Karpas-422 (cell line): ENCODE measurements around the gene HSPBAP1. TPM values are rescaled to one million over a fixed set of nuclear protein-coding genes. Genes with fewer than 3 reads are reported as not detected.

ENCODE experiments used
- DNase-seq: peaks from one replicate; pipeline ENCODE4 v3.0.0-alpha.2; 2015
- H2AFZ ChIP-seq: fragments of 200-600 bp; sonication (generic); 2 replicates; pipeline ENCODE4 v1.6.1; 2014; ENCODE audit warnings: antibody characterized with exemption, low read length, mixed read lengths
- H3K27ac ChIP-seq: fragments of 200-600 bp; sonication (generic); 2 replicates; pipeline ENCODE4 v1.5.1; 2014; ENCODE audit warnings: mild to moderate bottlenecking, low read length, moderate library complexity
- H3K27me3 ChIP-seq: fragments of 200-600 bp; sonication (generic); 2 replicates; pipeline ENCODE4 v1.6.1; 2014; ENCODE audit warnings: low read length, mixed read lengths
- H3K36me3 ChIP-seq: fragments of 200-600 bp; sonication (generic); 2 replicates; pipeline ENCODE4 v1.6.1; 2014; ENCODE audit warnings: low read length, mixed read lengths; ENCODE audit not compliant: insufficient read depth
- H3K4me1 ChIP-seq: fragments of 200-600 bp; sonication (generic); 2 replicates; pipeline ENCODE4 v1.6.1; 2014; ENCODE audit warnings: mild to moderate bottlenecking, low read length, mixed read lengths
- H3K4me2 ChIP-seq: fragments of 200-600 bp; sonication (generic); 2 replicates; pipeline ENCODE4 v1.6.1; 2014; ENCODE audit warnings: low read length, low read depth, mild to moderate bottlenecking; ENCODE audit not compliant: poor library complexity, severe bottlenecking
- H3K4me3 ChIP-seq: fragments of 200-600 bp; sonication (generic); 2 replicates; pipeline ENCODE4 v1.5.1; 2014; ENCODE audit warnings: mild to moderate bottlenecking, antibody characterized with exemption, low read length, mixed read lengths
- H3K79me2 ChIP-seq: fragments of 200-600 bp; sonication (generic); 2 replicates; pipeline ENCODE4 v1.6.1; 2014; ENCODE audit warnings: mild to moderate bottlenecking, low read length, mixed read lengths
- H3K9ac ChIP-seq: fragments of 200-600 bp; sonication (generic); 2 replicates; pipeline ENCODE4 v1.6.0; 2014; ENCODE audit warnings: low read length
- H3K9me2 ChIP-seq: fragments of 200-600 bp; sonication (generic), shearing (Covaris generic); replicated peaks from 2 replicates; pipeline ENCODE4 v1.6.0; 2014; ENCODE audit warnings: mild to moderate bottlenecking, low read length, moderate library complexity; ENCODE audit not compliant: insufficient read depth
- H3K9me3 ChIP-seq: fragments of 300-700, 200-600 bp; sonication (generic); 2 replicates; pipeline ENCODE4 v1.6.1; 2014; ENCODE audit warnings: low read length, mixed read lengths
- H4K20me1 ChIP-seq: fragments of 200-600 bp; sonication (generic); 2 replicates; pipeline ENCODE4 v1.6.1; 2014; ENCODE audit warnings: mild to moderate bottlenecking, antibody characterized with exemption, low read length, low read depth; ENCODE audit not compliant: insufficient read depth
- total RNA-seq: library from RNA; depleted of rRNA; stranded (reverse); fragments of >200 nt; shearing (Covaris generic); gene quantifications from 2 replicates; pipeline ENCODE4 v1.2.3, GENCODE V29; 2014; ENCODE audit warnings: low replicate concordance; rRNA removed

HSPBAP1 gene
- total RNA-seq, 1 experiment from 2014 or later, result 28.2 TPM

DNA sequence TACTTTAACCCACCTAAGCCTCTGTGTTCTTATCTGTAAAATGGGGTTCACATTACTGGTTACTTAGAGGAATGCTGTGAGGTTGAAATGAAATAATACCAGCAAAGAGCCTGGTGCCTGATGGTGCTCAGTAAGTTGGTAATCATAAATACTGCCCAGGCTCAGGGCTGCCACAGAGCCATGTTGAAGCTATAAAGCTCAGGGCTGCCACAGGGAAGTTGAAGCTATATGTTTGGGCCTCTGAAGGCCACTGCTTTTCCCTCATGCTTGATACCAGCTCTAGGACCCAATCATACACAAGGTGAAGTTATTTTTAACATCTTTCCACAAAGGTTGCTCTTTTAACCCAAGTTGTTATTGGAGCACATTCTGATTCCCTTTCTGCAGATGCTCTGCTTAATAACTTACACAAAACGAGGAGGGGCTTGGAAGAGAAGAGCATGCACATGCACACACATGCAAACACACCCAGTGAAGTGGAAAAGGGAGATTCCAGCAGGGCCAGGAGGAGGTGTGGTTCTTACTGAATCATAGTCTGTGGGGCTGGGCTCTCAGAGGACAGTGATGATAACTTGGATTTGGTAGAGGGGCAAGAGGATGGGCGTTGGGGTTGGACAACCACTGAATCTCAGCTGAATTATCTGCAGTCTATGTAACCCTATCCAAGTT lies 95.5 kb downstream of the HSPBAP1 start:
- Histone ChIP-seq H3K9me2 (no peaks in the 10 kb centered on the region), H3K27ac (peak overlapping the region; percentile 35; the same call in 1 of the 2 replicates), H3K79me2 (no peaks in the 10 kb centered on the region), H3K4me3 (peak overlapping the region; percentile 5; the same call in 1 of the 2 replicates), H2AFZ (0 out of 2 replicates have a peak overlapping the region, but pooled peaks have one; percentile 39), H3K9me3 (no peaks in the 10 kb centered on the region; the same call in 1 of the 2 replicates), H3K27me3 (no peaks in the 10 kb centered on the region), H3K4me1 (peaks cover 42% of the 10 kb centered on the region), H3K36me3 (peaks cover 11% of the 10 kb centered on the region; the same call in 1 of the 2 replicates), H4K20me1 (no peaks in the 10 kb centered on the region), H3K9ac (no peak overlapping the region), H3K4me2 (peak overlapping the region; percentile 45)
- DNase-seq, result peak; percentile 68

DNA sequence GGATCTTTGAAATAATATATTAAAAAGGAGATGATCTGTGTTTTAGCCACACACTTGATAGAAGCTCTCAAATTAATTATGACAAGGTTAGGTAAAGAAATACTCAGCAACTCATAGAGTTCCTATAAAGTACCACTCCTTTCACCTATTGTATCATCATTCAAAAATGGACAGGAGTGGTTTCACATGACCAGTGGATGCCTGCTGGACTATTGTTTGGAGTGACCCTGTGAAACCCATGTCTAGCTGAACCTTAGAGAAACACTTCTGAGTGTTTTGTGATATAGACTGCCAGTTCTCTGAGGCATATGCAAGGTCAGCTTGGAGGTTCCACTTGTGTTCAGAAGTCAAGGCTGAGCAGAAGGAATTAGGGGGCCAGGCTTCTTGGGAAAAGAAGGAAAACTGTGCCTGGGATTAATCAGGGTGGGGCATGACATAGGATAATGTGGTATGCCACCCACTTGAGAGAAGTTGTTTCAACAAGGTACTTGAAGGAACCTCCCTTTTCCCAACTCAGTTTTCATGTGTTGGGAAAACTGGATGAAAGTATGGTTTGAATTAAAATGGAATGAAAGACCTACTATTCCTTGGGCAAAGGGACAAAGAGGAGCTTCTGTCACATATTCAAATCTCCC lies 97.6 kb downstream of the HSPBAP1 start:
- no peak overlapping the region for H3K9ac ChIP-seq
- no peak overlapping the region for H3K27ac ChIP-seq
- H3K79me2 ChIP-seq, result no peaks in the 10 kb centered on the region
- no peaks in the 10 kb centered on the region; the same call in 1 of the 2 replicates for H3K9me3 ChIP-seq
- no peak overlapping the region for H3K4me3 ChIP-seq
- peak overlapping the region; percentile 48 for H3K4me2 ChIP-seq
- H4K20me1 ChIP-seq, result no peaks in the 10 kb centered on the region
- no peak for DNase-seq
- no peaks in the 10 kb centered on the region for H3K9me2 ChIP-seq
- peaks cover 46% of the 10 kb centered on the region for H3K4me1 ChIP-seq
- no peak overlapping the region for H2AFZ ChIP-seq
- no peaks in the 10 kb centered on the region for H3K27me3 ChIP-seq
- peaks cover 11% of the 10 kb centered on the region; the same call in 1 of the 2 replicates for H3K36me3 ChIP-seq

DNA sequence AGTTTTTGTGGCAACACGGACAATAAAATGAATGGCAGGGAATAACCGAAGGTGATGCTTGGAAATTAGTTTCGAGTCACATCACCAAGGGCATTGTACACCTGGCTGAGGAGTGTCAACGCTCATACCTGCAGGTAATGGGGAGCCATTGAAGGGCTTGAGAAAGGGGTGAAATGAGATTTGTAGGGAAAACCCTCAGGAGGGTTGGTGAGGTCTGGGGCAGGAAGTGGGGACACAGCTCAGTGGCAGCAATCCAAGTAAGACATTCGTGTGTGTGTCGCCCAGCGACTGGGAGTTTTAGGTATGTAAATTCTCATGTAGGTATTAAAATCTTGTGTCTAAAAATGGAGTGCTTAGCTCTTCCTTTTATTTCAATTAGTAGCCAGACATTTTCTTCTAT lies 98.7 kb downstream of the HSPBAP1 start:
- peak overlapping the region; percentile 48 for H3K4me2 ChIP-seq
- DNase-seq, result peak; percentile 62
- peaks cover 46% of the 10 kb centered on the region for H3K4me1 ChIP-seq
- no peak overlapping the region for H3K4me3 ChIP-seq
- no peak overlapping the region for H2AFZ ChIP-seq
- H3K9me2 ChIP-seq, result no peaks in the 10 kb centered on the region
- peaks cover 11% of the 10 kb centered on the region; the same call in 1 of the 2 replicates for H3K36me3 ChIP-seq
- no peaks in the 10 kb centered on the region for H3K79me2 ChIP-seq
- no peak overlapping the region for H3K9ac ChIP-seq
- no peaks in the 10 kb centered on the region; the same call in 1 of the 2 replicates for H3K9me3 ChIP-seq
- H3K27ac ChIP-seq, result no peak overlapping the region
- no peaks in the 10 kb centered on the region for H3K27me3 ChIP-seq
- no peaks in the 10 kb centered on the region for H4K20me1 ChIP-seq

DNA sequence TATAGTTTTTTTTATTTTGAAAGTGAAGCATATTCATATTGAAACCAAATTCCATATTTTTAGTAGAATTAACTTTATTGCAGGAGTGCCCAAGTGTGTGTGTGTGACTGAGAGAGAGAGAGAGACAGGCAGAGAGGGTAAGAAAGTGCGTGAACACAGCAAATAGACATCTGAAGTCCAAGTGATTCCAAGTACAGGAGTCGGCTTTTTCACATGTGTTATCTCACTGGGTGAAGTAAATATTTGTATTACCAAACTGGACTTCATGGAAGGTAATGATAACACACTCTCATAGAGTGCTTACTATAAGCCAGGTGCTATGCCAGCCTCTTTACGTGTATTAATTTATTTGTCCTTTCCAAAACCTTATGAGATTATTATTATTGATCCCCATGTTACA lies 101.0 kb downstream of the HSPBAP1 start:
- H3K4me2 ChIP-seq, result no peak overlapping the region
- H3K4me1 ChIP-seq, result peaks cover 33% of the 10 kb centered on the region
- no peaks in the 10 kb centered on the region for H3K9me2 ChIP-seq
- no peaks in the 10 kb centered on the region for H4K20me1 ChIP-seq
- H2AFZ ChIP-seq, result no peak overlapping the region
- H3K9me3 ChIP-seq, result no peaks in the 10 kb centered on the region; the same call in 1 of the 2 replicates
- no peak overlapping the region for H3K9ac ChIP-seq
- peaks cover 8% of the 10 kb centered on the region; the same call in 1 of the 2 replicates for H3K36me3 ChIP-seq
- H3K27me3 ChIP-seq, result no peaks in the 10 kb centered on the region
- DNase-seq, result no peak
- H3K4me3 ChIP-seq, result no peak overlapping the region
- no peak overlapping the region for H3K27ac ChIP-seq
- no peaks in the 10 kb centered on the region for H3K79me2 ChIP-seq

DNA sequence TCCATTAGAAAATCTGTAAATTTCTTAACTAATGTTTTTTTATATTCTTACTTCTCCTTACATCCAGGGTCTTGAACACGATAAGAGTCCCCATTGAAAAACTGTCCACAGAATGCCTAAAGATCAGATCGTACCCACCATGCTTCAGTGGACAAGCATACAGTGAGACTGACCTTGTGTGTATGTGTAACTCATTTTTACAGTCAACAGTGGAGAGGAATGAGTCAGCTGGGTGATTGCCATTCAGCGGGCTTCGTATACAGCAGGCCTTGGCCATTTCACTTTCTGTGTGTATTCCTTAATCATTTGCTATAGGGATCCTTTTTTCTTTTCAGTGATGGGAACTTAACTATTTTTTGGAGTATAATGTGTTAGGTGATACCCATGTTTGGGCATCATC lies 102.4 kb downstream of the HSPBAP1 start:
- no peaks in the 10 kb centered on the region for H4K20me1 ChIP-seq
- DNase-seq, result no peak
- H3K4me3 ChIP-seq, result no peak overlapping the region
- H3K4me1 ChIP-seq, result peaks cover 20% of the 10 kb centered on the region
- H3K9me3 ChIP-seq, result no peaks in the 10 kb centered on the region; the same call in 1 of the 2 replicates
- peaks cover 4% of the 10 kb centered on the region; the same call in 1 of the 2 replicates for H3K36me3 ChIP-seq
- H3K9ac ChIP-seq, result no peak overlapping the region
- no peaks in the 10 kb centered on the region for H3K79me2 ChIP-seq
- H2AFZ ChIP-seq, result no peak overlapping the region
- no peaks in the 10 kb centered on the region for H3K9me2 ChIP-seq
- no peaks in the 10 kb centered on the region for H3K27me3 ChIP-seq
- H3K27ac ChIP-seq, result no peak overlapping the region
- no peak overlapping the region for H3K4me2 ChIP-seq

DNA sequence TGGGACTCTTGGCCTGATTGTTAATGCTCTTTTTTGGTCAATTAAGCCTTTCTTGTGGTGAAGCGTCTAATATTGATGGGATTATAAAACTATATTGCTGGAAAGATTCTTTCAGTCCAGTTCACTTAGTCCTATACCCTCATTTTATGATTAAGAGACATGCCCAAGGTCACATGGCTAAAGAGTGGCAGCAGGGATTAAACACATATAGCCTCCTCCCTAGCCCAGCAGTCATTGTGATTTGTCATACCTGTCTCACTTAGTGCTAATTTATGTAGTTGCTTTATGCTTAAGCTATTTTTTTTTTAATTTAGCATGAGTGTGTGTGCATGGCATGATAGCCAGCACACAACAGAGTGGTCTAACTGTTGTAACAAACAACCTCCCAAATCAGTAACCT lies 103.5 kb downstream of the HSPBAP1 start:
- Histone ChIP-seq H3K27me3 (no peaks in the 10 kb centered on the region), H2AFZ (no peak overlapping the region), H3K4me2 (no peak overlapping the region), H3K4me3 (no peak overlapping the region), H3K27ac (no peak overlapping the region), H3K9me2 (no peaks in the 10 kb centered on the region), H3K79me2 (no peaks in the 10 kb centered on the region), H4K20me1 (no peaks in the 10 kb centered on the region), H3K9ac (no peak overlapping the region), H3K4me1 (peaks cover 9% of the 10 kb centered on the region), H3K36me3 (no peaks in the 10 kb centered on the region), H3K9me3 (no peaks in the 10 kb centered on the region)
- peak; percentile 25 for DNase-seq

Other genes with a start within 250 kb of the HSPBAP1 start
- gene PARP9, start 229.5 kb downstream of the HSPBAP1 start, total RNA-seq, result 19.8 and 24.4 TPM in 2 replicates
- gene DTX3L, start 229.5 kb downstream of the HSPBAP1 start, total RNA-seq, result 38.7 and 55.8 TPM in 2 replicates
- gene PARP15, start 216.2 kb downstream of the HSPBAP1 start, total RNA-seq, result 27.7 and 54.3 TPM in 2 replicates
- 15.4 and 18.7 TPM in 2 replicates for gene PARP14, start 113.0 kb downstream of the HSPBAP1 start, total RNA-seq
- 6.3 and 6.4 TPM in 2 replicates for gene SLC49A4, start 1.2 kb upstream of the HSPBAP1 start, total RNA-seq
- gene SEMA5B, start 233.9 kb upstream of the HSPBAP1 start, total RNA-seq, result not detected in 2 replicates